NOMO-1 treated with DMSO at 0.1 percent for 48 hours (cell line): Measurements from ENCODE around the gene WNT7A.

Source experiments
- DNase-seq: peaks from one replicate; lab custom pipeline; 2025; ENCODE audit not compliant: unreplicated experiment; lab: John Stamatoyannopoulos, UW

The WNT7A gene

DNA sequence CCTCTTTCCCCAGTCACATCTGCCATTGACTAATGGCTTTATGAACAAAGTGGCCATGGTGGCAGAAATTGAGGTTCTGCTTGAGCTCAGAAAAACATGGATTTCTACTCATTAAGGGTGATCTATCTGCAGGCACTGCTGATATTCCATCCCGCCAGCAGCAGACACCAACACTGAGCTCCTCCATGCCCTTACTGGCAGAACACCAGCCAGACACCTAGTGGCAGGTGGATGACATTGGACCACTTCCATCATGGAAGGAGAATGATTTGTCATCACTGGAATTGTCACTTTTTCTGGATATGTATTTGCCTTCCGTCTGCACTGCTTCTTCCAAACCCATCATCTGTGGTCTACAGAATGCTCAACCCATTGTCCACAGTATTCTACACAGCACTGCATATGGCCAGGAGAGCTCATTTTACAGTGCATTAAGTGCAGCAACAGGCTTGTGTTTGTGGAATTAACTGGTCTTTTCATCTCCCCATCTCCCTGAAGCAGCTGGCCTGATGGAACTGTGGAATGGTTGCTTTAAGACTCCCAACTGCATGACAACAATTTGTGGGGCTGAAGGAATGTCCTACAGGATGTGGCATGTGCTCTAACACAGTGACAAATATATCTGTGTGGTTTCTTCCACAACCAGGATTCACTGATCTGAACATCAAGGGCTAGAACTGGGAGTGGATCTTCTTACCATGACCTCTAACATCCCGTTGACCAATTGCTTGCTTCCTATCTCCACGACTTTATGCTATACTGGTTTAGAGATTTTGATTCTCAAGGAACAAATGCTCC lies 103.4 kb downstream of the WNT7A start:
- no peak for DNase-seq

DNA sequence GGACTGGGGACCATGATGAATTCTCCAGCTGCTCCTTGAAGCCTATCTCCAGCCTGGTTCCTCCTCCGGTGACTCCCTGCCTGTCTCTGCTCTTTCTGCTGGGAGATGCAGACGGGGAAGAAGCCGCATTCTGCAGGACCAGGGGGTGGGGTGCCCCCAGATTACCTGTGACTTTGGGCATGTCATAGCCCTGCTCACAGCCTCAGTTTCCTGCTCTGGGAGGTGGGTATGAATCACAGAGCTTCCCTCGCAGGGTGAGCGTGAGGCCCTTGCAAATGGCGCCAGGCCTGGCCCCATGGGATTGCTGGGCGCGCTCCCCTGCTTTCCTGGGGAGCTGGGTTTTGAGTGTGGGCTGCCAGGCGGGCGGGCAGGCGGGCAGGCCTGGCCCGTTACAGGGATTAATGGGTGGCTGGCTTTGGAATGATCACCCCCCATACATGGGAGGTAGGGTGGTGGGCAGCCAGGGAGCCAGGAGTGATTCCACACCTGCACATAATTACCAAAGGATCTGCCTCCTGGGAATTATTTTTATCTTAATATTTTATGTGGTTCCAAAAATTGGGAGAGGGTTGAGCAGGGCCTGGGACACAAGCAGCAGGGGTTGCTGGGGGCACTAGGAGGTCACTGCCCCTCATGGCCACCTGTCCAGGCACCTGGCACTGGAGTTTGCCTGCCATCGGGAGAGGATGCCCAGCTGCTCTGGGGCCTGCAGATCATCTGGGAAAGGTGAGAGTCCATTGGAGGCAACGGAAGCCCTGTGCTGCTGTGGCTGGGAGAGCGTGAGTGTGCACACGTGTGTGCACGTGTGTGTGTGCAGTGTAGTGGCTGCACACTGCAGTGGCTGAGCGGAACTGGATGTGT lies 106.8 kb downstream of the WNT7A start:
- DNase-seq, result no peak

DNA sequence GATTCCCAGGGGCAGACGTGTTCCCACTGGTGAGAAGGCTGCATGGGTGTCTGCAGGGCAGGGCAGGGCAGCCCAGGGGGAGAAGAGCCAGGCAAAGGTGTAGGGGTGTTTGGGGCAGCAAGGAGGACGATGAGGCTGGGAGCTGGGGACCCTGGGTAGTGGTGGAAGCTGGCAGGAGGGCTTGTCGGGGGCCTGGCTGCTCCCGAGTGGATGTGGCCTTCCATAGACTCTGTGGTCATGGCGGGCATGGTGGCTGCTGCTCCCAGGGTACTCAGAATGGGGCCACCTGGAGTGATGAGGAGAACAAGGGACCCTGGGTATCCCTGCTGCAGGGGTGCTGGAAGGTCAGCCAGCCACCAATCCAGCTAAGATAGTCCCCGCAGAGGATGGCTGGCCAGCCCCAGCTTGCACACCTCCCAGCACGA lies 107.5 kb downstream of the WNT7A start:
- no peak for DNase-seq

DNA sequence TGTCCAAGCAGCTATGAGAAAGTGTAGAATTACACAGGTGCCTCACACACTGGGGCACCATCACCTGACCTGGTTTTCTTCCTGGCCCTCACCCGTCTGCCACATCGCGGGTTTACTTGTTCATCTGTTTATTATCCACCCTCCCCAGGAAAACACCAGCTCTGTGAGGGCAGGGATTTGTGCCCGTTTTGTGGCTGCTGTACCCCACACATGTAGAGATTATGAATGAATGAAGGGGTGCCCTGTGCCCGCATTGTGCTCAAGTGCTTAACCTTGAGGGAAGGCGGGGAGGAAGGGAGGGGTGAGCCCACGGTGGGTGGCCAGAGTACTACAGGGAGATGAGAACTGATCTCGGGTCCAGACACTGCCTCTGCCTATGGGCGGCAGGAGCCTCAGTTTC lies 108.4 kb downstream of the WNT7A start:
- no peak for DNase-seq

DNA sequence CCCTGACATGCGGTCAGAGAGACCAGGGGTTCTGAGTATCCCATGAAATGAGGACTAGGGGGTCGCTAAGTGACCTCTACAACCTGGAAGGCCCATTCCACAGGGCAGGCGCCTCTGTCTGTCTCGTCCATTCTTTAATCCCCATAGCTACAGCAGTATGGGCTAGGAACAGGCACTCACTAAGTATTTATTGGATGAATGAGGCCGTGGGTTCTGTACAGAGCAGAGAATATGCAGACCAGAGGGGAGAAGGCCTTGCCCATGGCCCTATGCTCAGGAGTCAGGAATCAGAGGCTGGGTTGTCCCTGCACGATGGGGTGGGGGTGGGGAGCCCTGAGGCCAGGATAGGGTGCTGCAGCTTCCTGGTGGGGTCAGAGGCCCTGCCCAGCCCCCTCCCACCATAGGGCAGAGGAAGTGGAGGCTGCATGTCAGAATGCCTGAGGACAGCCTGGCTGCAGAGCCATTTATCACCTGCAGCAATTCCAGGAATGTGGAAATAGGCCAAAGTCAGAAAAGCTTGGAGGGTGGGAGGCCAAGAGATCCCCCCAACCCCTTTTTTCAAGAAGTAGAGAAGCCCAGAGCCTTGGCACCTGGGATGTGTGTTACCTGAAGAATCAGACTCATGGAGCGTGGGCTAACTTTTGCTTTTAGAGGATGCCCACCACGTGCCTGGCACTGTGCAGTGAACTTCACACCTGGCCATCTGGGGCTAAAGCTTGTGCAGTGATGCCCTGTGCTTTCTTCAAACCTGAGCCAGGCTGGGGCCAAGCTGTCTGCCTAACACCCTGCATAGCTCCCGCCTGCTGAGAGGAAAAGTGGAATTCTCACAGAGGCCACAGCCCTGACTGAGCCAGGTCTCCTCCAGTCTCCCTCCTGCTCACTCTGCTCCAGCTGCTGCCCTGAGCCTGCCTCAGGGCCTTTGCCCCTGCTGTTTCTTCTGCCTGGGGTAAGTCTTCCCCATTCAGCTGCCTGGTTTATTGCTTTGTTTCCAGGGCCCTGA lies 109.4 kb downstream of the WNT7A start:
- no peak for DNase-seq

DNA sequence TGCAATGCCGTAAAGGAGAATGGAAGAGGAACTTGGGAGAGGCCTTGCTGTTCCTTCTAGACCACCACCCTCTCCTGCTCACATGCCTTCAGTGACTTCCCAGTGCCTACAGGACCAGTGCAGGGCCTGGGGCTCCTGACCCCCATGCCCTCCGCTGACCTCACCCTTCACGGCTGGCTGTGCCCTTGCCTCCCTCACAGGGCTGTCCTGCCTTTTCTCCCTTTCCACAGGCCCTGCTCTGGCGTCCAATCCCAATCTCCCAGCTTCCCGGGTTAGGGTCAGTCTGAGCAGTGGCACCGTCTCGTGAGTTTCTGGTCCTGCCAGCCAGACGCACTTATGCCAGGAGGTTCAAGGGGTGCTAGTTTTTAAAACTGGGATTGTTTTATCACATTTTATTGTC lies 110.4 kb downstream of the WNT7A start:
- DNase-seq, result no peak

DNA sequence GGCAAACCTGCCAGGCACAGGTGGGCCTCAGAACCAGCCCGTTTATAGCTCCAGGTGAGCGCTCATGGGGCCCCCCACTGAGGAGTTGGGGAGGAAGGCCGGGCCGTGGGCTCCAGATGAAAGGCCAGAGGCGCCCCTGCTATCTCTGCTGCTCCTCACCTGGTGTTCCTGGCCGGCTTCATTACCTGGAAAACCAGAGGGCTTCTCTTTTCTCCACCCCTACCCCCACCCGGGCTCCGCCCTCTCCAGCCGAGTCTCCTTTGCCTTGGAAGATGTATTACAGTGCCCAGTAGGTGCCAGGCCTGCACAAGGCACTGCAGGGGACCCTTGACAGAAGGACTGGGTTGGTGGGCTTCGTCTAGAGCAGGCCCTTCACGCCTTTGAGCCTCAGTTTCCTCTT lies 111.4 kb downstream of the WNT7A start:
- DNase-seq, result no peak

DNA sequence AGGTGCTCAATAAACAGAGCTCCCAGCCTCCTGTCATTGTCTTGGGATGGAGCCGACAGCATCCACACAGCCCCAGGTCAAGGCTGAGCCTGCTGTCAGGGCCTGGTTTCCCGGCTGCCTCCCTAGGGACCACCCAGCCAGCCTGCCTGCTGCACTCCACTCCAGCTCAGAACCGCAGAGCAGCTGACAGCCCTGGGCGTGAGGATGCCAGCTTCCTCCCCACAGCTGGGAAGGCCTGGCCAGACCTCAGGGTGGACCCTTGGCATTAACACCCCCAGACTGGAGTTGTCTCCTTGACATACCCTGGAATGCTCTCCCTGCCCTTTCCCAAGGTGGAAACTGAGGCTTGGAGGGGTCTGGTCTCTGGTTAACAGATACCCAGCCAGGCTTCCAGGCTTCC lies 112.0 kb downstream of the WNT7A start:
- no peak for DNase-seq

DNA sequence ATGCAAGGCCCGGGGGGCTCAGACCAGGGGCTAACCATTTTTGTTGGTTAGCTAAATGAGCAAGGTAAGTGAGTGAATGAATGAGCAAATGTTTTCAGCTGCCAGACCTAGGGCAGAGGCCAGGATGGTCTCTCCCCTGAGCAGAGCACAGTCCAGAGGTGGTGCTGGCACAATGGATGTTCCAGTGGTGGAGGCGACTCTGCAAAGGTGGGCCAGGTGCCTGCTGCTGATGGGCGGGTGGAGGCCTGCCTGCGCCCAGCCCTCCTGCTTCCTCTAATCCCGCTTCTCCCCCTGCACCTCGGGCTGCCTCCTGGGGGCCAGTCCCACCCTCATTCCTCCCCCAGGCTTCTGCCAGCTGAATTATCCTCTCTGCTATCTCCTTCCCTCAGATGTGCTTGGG lies 112.8 kb downstream of the WNT7A start:
- DNase-seq, result no peak
